ENCODE data around the gene SQOR.

GRCh38 chr15:45704329-45705249 is 69.8 kb downstream of the SQOR start:
- TF ChIP-seq CTCF (IDR thresholded peaks at IDR 0.05) (no peak), POLR2AphosphoS5 (IDR thresholded peaks at IDR 0.05) (no peak)
